ENCODE results near the gene UBR1. TPM values are rescaled to one million over a fixed set of nuclear protein-coding genes. Genes with fewer than 3 reads are reported as not detected.

Gene UBR1
- 10 to 100 TPM in 1 of 4 donors, 1 to 10 TPM in 3; 4.3 to 17.7 (median 6.4) TPM for polyA plus RNA-seq
- long read RNA-seq, donor 1: 0 reads
- long read RNA-seq, donor 2: 0 reads
- long read RNA-seq, donor 3: 0 reads
- long read RNA-seq, donor 4: 0 reads
- long read RNA-seq, donor 5: 0 reads
- long read RNA-seq, donor 6: 0 reads
- long read RNA-seq, donor 7, partial matches to known transcripts: 0 of 2 reads
- long read RNA-seq, donor 7, other reads (novel, unspliced or antisense): 0 of 2 reads
- long read RNA-seq, donor 8: 0 reads
- long read RNA-seq, donor 9: 0 reads
- long read RNA-seq, donor 10: 0 reads

DNA sequence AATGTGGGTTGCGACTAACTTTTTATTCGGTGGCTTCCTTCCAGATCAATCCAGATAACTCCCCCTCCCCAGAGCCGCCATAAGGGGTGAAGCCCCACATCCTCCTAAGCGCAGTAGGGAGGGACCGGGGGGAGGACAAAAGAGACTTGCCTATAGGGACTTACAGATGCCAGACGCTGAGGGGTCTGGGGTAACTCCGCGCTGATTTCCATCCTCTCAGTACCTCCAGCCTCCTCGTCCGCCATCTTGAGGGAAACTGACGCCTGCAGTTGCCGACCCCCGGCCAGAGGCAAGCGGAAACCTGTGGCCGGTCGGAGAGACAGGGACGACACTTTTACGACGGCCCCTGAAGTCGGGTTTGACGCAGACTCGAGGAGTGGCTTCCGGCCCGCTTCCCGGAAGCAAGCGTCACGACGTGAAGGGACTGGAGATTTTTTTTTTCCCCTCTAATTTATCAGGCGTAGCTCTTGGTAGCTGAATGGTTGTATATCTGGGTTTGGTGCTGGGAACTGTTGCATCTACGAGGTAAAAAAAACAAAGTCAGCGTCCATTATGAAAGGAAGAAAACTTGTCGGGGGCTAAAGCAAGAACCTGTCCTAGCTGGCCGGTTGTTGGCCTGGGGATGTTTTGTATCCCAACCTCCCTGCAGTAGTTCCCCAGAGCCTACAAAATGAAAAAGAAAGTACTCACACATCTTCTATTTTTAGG is at the start of gene UBR1:
Gene UBR1, minus strand, starts transcription at position 261 of the 708 bp plus-strand sequence. Its CDS starts 16 bp downstream, at position 245.
- FAIRE-seq: no peak
- 0 to 1% (median 0%) methylated on average over 33 of the region's 33 CpGs for WGBS, 3 donors
- peak within 1 kb of the TSS; percentile 70 to 76 (median 70) for H3K4me3 ChIP-seq (ENCODE audit: low read depth in 1 of 3, low read length in 3 of 3)

DNA sequence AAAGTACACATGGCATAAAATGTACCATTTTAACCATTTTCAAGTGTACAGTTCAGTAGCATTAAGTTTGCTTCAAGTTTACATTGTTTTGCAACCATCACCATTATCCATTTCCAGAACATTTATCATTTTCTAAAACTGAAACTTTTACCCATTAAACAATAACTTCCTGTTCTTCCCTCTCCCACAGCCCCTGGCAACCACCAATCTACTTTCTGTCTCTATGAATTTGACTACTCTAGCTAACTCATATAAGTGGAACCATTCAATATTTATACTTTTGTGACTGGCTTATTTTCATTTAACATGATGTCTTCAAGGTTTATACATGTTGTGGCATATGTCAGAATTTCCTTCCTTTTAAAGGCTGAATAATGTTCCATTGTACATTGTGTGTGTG is 47.4 kb upstream of the UBR1 start:
- peaks cover 2 to 17% (median 11%) of the 10 kb centered on the region in 3 donors for H3K36me3 ChIP-seq (ENCODE audit: control insufficient read depth in 3 of 3, insufficient read depth in 2 of 3, low read depth in 1 of 3, low read length in 3 of 3)
- DNase-seq (no peak), FAIRE-seq (no peak)

More for the DNA sequence above, at the start of gene UBR1:
- Histone ChIP-seq H3K36me3 (ENCODE audit: control insufficient read depth in 3 of 3, insufficient read depth in 2 of 3, low read depth in 1 of 3, low read length in 3 of 3) (peaks cover 0 to 4% (median 0%) of the 10 kb centered on the region in 3 donors), H3K27ac (ENCODE audit: low read depth in 1 of 3, low read length in 2 of 3) (peak within 1 kb of the TSS; percentile 80 to 94 (median 94)), H3K9me3 (ENCODE audit: control insufficient read depth in 2 of 2, insufficient read depth in 1 of 2, low read depth in 1 of 2, low read length in 1 of 2) (no peaks in the 10 kb centered on the region), H3K27me3 (ENCODE audit: control insufficient read depth in 3 of 3, insufficient read depth in 3 of 3, low read length in 3 of 3) (no peaks in the 10 kb centered on the region), H3K4me1 (ENCODE audit: control insufficient read depth in 3 of 3, insufficient read depth in 2 of 3, low read depth in 1 of 3, low read length in 2 of 3) (peaks cover 0 to 7% (median 6%) of the 10 kb centered on the region in 3 donors)
- DNase-seq: peak; percentile 93 to 96

DNA sequence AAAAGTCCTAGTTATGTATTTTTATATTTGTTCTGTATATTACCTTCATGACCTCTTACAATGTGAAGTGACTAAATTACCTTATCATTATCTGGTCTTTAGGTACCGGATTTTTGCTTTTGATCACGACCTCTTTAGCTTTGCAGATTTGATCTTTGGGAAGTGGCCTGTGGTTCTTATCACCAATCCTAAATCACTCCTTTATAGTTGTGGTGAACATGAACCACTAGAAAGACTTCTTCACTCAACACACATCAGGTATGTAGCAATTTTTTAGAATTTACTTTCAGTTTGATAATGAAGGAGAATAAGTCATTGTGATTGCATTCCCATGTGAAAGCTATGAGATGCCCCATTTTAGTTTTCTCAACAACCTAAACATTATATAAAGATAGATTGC is 45.9 kb upstream of the UBR1 start:
- FAIRE-seq (no peak), DNase-seq (no peak)
- H3K27ac ChIP-seq (ENCODE audit: low read depth in 1 of 3, low read length in 2 of 3): no peak overlapping the region
- no peaks in the 10 kb centered on the region for H3K4me1 ChIP-seq (ENCODE audit: control insufficient read depth in 3 of 3, insufficient read depth in 2 of 3, low read depth in 1 of 3, low read length in 2 of 3)
- peaks cover 2 to 17% (median 9%) of the 10 kb centered on the region in 3 donors for H3K36me3 ChIP-seq (ENCODE audit: control insufficient read depth in 3 of 3, insufficient read depth in 2 of 3, low read depth in 1 of 3, low read length in 3 of 3)
- 68 to 90% (median 78%) methylated on average over 2 of the region's 2 CpGs for WGBS, 3 donors
- H3K4me3 ChIP-seq (ENCODE audit: low read depth in 1 of 3, low read length in 3 of 3): no peak overlapping the region
- no peaks in the 10 kb centered on the region for H3K9me3 ChIP-seq (ENCODE audit: control insufficient read depth in 2 of 2, insufficient read depth in 1 of 2, low read depth in 1 of 2, low read length in 1 of 2)
- H3K27me3 ChIP-seq (ENCODE audit: control insufficient read depth in 3 of 3, insufficient read depth in 3 of 3, low read length in 3 of 3): no peaks in the 10 kb centered on the region

More for the DNA sequence above, 47.4 kb upstream of the UBR1 start:
- no peaks in the 10 kb centered on the region for H3K27me3 ChIP-seq (ENCODE audit: control insufficient read depth in 3 of 3, insufficient read depth in 3 of 3, low read length in 3 of 3)
- H3K4me3 ChIP-seq (ENCODE audit: low read depth in 1 of 3, low read length in 3 of 3): no peak overlapping the region
- H3K4me1 ChIP-seq (ENCODE audit: control insufficient read depth in 3 of 3, insufficient read depth in 2 of 3, low read depth in 1 of 3, low read length in 2 of 3): no peaks in the 10 kb centered on the region
- H3K9me3 ChIP-seq (ENCODE audit: control insufficient read depth in 2 of 2, insufficient read depth in 1 of 2, low read depth in 1 of 2, low read length in 1 of 2): no peaks in the 10 kb centered on the region
- no peak overlapping the region for H3K27ac ChIP-seq (ENCODE audit: low read depth in 1 of 3, low read length in 2 of 3)

DNA sequence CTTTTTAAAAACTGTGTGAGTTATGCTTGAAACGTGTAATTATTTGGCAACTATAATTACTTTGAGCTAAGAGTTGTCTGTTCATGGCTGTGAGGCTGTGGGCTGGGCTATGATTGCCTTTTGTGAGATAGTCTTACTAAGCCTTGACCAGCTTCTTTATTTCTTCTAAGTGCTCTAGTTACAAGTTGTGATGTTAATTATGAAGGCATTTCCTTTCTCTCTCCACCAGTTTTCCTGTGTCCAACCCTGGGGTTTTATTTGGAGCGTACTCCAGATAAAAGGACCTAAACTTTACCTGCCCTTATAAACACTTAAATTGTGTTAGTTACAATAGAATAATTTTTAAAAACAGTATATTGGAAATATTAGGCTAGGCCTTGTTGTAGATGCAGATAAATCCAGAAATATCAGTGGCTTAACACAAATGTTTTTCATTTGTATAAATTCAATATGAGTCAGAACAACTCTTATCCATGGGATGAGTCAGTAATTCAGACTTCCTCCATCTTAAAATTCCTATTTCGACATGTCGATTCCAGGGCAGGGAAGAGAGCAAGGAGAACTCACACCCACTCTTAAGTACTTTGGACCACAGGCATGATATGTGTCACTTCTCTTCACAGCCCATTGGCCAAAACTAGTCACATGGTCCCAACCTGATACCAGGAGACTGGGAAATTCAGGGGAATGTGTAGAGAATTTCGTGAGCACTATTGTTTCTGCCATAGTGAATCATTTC is 44.5 kb upstream of the UBR1 start:
- DNase-seq (peak in 1 of 2 donors; percentile 36), FAIRE-seq (no peak)
- H3K27me3 ChIP-seq (ENCODE audit: control insufficient read depth in 3 of 3, insufficient read depth in 3 of 3, low read length in 3 of 3): no peaks in the 10 kb centered on the region
- 88 to 96% (median 90%) methylated on average over 5 of the region's 5 CpGs for WGBS, 3 donors
- H3K9me3 ChIP-seq (ENCODE audit: control insufficient read depth in 2 of 2, insufficient read depth in 1 of 2, low read depth in 1 of 2, low read length in 1 of 2): no peaks in the 10 kb centered on the region
- H3K4me1 ChIP-seq (ENCODE audit: control insufficient read depth in 3 of 3, insufficient read depth in 2 of 3, low read depth in 1 of 3, low read length in 2 of 3): no peaks in the 10 kb centered on the region
- no peak overlapping the region for H3K4me3 ChIP-seq (ENCODE audit: low read depth in 1 of 3, low read length in 3 of 3)
- H3K27ac ChIP-seq (ENCODE audit: low read depth in 1 of 3, low read length in 2 of 3): no peak overlapping the region
- H3K36me3 ChIP-seq (ENCODE audit: control insufficient read depth in 3 of 3, insufficient read depth in 2 of 3, low read depth in 1 of 3, low read length in 3 of 3): peaks cover 2 to 17% (median 11%) of the 10 kb centered on the region in 3 donors

GRCh38 chr15:43146184-43146583 is 40.3 kb upstream of the UBR1 start:
- Histone ChIP-seq H3K9me3 (ENCODE audit: control insufficient read depth in 2 of 2, insufficient read depth in 1 of 2, low read depth in 1 of 2, low read length in 1 of 2) (no peaks in the 10 kb centered on the region), H3K36me3 (ENCODE audit: control insufficient read depth in 3 of 3, insufficient read depth in 2 of 3, low read depth in 1 of 3, low read length in 3 of 3) (peaks cover 2 to 11% (median 9%) of the 10 kb centered on the region in 3 donors), H3K4me1 (ENCODE audit: control insufficient read depth in 3 of 3, insufficient read depth in 2 of 3, low read depth in 1 of 3, low read length in 2 of 3) (no peaks in the 10 kb centered on the region), H3K4me3 (ENCODE audit: low read depth in 1 of 3, low read length in 3 of 3) (no peak overlapping the region), H3K27me3 (ENCODE audit: control insufficient read depth in 3 of 3, insufficient read depth in 3 of 3, low read length in 3 of 3) (no peaks in the 10 kb centered on the region), H3K27ac (ENCODE audit: low read depth in 1 of 3, low read length in 2 of 3) (no peak overlapping the region)
- DNase-seq: no peak
- FAIRE-seq: no peak
- WGBS, 3 donors: 89 to 92% (median 91%) methylated on average over 5 of the region's 5 CpGs

DNA sequence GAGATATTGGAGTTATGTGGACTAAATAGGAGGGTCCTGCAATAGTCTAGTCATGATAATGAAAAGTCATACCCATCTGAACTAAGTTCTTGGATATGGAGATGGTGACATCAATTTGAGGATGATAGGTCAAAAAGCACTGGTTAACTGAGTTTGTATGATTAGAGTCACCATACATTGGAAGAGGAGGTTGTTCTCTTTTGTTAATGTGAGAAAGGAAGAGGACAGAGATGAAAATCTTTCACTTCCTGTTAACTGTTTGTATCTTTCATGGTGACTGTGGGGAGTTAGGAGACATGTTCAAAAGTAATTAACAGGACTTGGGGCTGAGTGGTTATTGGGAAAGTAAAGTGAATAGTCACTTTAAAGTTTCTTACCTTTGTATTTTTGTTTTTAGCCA is 38.7 kb upstream of the UBR1 start:
- peaks cover 0 to 7% of the 10 kb centered on the region in 2 donors for H3K9me3 ChIP-seq (ENCODE audit: control insufficient read depth in 2 of 2, insufficient read depth in 1 of 2, low read depth in 1 of 2, low read length in 1 of 2)
- no peak for DNase-seq
- no peak for FAIRE-seq

DNA sequence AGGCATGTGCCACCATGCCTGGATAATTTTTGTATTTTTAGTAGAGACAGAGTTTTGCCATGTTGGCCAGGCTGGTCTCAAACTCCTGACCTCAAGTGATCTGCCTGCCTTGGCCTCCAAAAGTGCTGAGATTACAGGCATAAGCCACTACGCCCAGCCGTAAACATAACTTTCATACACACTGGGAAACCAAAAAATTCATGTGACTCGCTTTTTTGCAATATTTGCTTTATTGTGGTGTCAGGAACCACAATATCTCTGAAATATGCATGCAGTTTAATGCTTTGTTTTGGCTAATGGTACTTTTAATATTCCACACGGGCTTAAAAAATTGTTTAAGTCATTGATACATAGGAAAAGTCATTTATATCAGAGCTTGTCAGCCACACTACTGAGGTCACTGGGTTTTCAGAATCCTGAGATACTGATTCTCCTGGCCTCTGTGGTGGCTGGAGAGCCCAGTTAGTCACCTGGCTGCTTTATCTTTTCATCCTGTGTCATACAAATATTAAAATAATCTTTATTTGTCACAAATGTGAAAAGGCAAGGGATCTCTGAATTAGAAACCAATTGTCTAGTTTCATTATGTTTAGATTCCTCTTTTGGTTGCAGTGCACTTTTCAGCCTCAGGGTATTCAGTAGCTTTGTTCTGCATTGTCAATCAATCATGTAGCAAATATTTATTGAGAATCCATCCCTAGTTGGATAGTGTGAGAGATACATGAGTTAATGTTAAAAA is 37.5 kb upstream of the UBR1 start:
- Histone ChIP-seq H3K4me1 (ENCODE audit: control insufficient read depth in 3 of 3, insufficient read depth in 2 of 3, low read depth in 1 of 3, low read length in 2 of 3) (no peaks in the 10 kb centered on the region), H3K27me3 (ENCODE audit: control insufficient read depth in 3 of 3, insufficient read depth in 3 of 3, low read length in 3 of 3) (no peaks in the 10 kb centered on the region), H3K4me3 (ENCODE audit: low read depth in 1 of 3, low read length in 3 of 3) (no peak overlapping the region), H3K27ac (ENCODE audit: low read depth in 1 of 3, low read length in 2 of 3) (no peak overlapping the region), H3K9me3 (ENCODE audit: control insufficient read depth in 2 of 2, insufficient read depth in 1 of 2, low read depth in 1 of 2, low read length in 1 of 2) (peaks cover 0 to 7% of the 10 kb centered on the region in 2 donors), H3K36me3 (ENCODE audit: control insufficient read depth in 3 of 3, insufficient read depth in 2 of 3, low read depth in 1 of 3, low read length in 3 of 3) (peaks cover 4 to 21% (median 5%) of the 10 kb centered on the region in 3 donors)
- 77 to 90% (median 88%) methylated on average over 4 of the region's 4 CpGs for WGBS, 3 donors
- no peak for DNase-seq
- no peak for FAIRE-seq

More for the DNA sequence above, 38.7 kb upstream of the UBR1 start:
- no peak overlapping the region for H3K27ac ChIP-seq (ENCODE audit: low read depth in 1 of 3, low read length in 2 of 3)
- no peaks in the 10 kb centered on the region for H3K27me3 ChIP-seq (ENCODE audit: control insufficient read depth in 3 of 3, insufficient read depth in 3 of 3, low read length in 3 of 3)
- H3K36me3 ChIP-seq (ENCODE audit: control insufficient read depth in 3 of 3, insufficient read depth in 2 of 3, low read depth in 1 of 3, low read length in 3 of 3): peaks cover 3 to 18% (median 10%) of the 10 kb centered on the region in 3 donors
- no peak overlapping the region for H3K4me3 ChIP-seq (ENCODE audit: low read depth in 1 of 3, low read length in 3 of 3)
- H3K4me1 ChIP-seq (ENCODE audit: control insufficient read depth in 3 of 3, insufficient read depth in 2 of 3, low read depth in 1 of 3, low read length in 2 of 3): no peaks in the 10 kb centered on the region

GRCh38 chr15:43135351-43135750 is 29.5 kb upstream of the UBR1 start:
- 88 to 92% (median 89%) methylated on average over 3 of the region's 3 CpGs for WGBS, 3 donors

More at GRCh38 chr15:43135351-43135750, 29.5 kb upstream of the UBR1 start:
- FAIRE-seq (no peak), DNase-seq (no peak)
- Histone ChIP-seq H3K4me1 (ENCODE audit: control insufficient read depth in 3 of 3, insufficient read depth in 2 of 3, low read depth in 1 of 3, low read length in 2 of 3) (peaks cover 0 to 7% (median 2%) of the 10 kb centered on the region in 3 donors), H3K27me3 (ENCODE audit: control insufficient read depth in 3 of 3, insufficient read depth in 3 of 3, low read length in 3 of 3) (no peaks in the 10 kb centered on the region), H3K27ac (ENCODE audit: low read depth in 1 of 3, low read length in 2 of 3) (no peak overlapping the region), H3K4me3 (ENCODE audit: low read depth in 1 of 3, low read length in 3 of 3) (no peak overlapping the region), H3K9me3 (ENCODE audit: control insufficient read depth in 2 of 2, insufficient read depth in 1 of 2, low read depth in 1 of 2, low read length in 1 of 2) (no peaks in the 10 kb centered on the region), H3K36me3 (ENCODE audit: control insufficient read depth in 3 of 3, insufficient read depth in 2 of 3, low read depth in 1 of 3, low read length in 3 of 3) (peaks cover 4 to 25% (median 12%) of the 10 kb centered on the region in 3 donors)

All from small intestine (tissue), 16 donors.